GM12872 (cell line): Measurements from ENCODE around the gene TM4SF4.

Experiments
- TF ChIP-seq, protein P1 (sequence below): IDR thresholded peaks from 3 replicates; pipeline ENCODE4 v1.5.1; 2011; ENCODE audit warnings: low read depth, mild to moderate bottlenecking, low read length, moderate library complexity; ENCODE audit not compliant: insufficient read depth

The TM4SF4 gene

GRCh38 chr3:149464542-149465328 is 9.8 kb upstream of the TM4SF4 start:
- TF ChIP-seq, protein P1, sequence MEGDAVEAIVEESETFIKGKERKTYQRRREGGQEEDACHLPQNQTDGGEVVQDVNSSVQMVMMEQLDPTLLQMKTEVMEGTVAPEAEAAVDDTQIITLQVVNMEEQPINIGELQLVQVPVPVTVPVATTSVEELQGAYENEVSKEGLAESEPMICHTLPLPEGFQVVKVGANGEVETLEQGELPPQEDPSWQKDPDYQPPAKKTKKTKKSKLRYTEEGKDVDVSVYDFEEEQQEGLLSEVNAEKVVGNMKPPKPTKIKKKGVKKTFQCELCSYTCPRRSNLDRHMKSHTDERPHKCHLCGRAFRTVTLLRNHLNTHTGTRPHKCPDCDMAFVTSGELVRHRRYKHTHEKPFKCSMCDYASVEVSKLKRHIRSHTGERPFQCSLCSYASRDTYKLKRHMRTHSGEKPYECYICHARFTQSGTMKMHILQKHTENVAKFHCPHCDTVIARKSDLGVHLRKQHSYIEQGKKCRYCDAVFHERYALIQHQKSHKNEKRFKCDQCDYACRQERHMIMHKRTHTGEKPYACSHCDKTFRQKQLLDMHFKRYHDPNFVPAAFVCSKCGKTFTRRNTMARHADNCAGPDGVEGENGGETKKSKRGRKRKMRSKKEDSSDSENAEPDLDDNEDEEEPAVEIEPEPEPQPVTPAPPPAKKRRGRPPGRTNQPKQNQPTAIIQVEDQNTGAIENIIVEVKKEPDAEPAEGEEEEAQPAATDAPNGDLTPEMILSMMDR: no peak

- TF ChIP-seq, protein P1: no peak
These were observed 9.1 kb upstream of the TM4SF4 start for GRCh38 chr3:149465351-149465883.

DNA sequence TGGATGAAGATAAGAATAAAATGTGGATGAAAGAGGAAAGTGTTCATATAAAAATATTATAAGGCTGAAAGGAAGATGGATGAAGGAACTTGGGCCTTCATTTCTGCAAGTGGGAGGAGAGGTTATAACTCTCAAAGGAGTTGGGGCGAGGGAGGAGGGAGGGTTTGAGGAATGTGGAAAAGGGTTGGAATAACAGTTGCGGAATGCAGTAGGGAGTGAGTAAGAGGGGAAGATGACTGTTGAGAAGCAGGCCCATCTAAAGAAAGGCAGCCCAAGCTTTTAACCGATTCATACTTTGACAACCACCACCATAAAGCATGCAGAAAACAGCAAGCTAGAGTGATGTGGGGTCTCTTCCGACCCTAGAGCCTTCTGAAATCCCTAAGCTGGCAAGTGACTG is 8.3 kb upstream of the TM4SF4 start:
- TF ChIP-seq, protein P1: no peak

DNA sequence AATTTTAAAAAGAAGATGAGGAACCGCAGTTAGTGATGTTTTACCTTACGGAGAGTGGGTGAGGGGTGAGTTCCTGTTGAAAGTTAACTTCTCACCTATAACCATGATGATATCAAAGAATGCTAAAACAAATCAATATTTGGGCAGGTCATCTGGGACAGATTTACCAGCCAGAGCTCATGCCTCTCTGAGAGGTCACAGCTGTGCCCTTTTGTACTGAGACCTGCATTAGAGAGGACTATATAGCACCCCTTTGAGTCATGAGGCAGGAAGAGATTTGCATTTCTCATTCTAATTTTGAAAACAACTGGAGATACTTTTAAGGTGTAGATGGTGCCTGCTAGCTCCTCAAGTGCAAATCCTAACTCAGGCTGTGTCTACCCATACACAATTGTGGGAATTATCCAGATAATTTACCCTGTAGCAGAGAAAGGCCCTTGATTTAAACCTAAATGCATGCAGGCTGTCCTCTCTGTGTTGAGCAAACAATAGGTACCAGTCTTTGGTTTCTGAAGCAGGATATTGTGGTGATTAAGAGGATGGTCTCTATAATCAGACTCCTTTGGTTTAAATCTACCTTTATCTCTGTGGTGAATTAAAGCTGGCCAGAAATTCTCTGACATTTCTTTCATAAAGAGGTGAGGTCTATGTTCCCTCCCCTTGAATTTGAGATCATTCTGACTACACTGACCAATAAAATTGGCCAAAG is 5.8 kb upstream of the TM4SF4 start:
- TF ChIP-seq, protein P1: no peak

DNA sequence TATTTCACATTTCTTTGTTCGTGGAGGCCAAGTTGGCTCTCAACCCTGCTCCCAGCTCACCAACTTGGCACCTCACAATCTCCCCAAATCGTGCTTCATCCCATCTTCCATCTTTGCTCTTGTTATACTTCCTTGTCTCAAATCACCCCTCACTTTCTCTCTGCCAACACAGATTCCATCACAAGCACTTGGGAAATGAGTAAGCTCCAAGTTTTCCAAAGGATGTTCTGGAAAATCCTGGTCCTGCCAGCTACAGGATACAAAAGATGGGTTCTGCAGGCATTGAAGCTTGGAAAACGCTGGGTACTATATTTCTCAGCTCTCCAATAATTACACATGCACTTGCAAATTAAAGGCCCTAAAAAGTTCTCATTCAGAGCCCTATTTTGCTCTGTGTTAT is 4.1 kb upstream of the TM4SF4 start:
- TF ChIP-seq, protein P1: no peak

GRCh38 chr3:149472030-149472797 is 2.3 kb upstream of the TM4SF4 start:
- TF ChIP-seq, protein P1: no peak
